Osteocyte (in vitro differentiated cells): ENCODE results near the gene CFAP100. TPM values are rescaled to one million over a fixed set of nuclear protein-coding genes. Genes with fewer than 3 reads are reported as not detected.
A peak's percentile ranks its signal among the peaks of the same experiment; 100 is the strongest.

Experiments used
- DNase-seq: peaks from one replicate; pipeline ENCODE4 v3.0.0; 2021; ENCODE audit warnings: mixed read lengths; ENCODE audit not compliant: unreplicated experiment; ENCODE audit errors: extremely low spot score
- H3K27ac Mint-ChIP-seq: one replicate; pipeline ENCODE4 v1.8.0; 2021; ENCODE audit warnings: mild to moderate bottlenecking, mixed read lengths; ENCODE audit not compliant: unreplicated experiment
- H3K27me3 Mint-ChIP-seq: one replicate; pipeline ENCODE4 v1.8.0; 2021; ENCODE audit warnings: mixed read lengths; ENCODE audit not compliant: unreplicated experiment
- H3K36me3 Mint-ChIP-seq: one replicate; pipeline ENCODE4 v1.8.0; 2021; ENCODE audit warnings: mixed read lengths; ENCODE audit not compliant: unreplicated experiment
- H3K4me1 Mint-ChIP-seq: one replicate; pipeline ENCODE4 v1.8.0; 2021; ENCODE audit warnings: mixed read lengths; ENCODE audit not compliant: unreplicated experiment
- H3K4me3 Mint-ChIP-seq: one replicate; pipeline ENCODE4 v1.8.0; 2021; ENCODE audit warnings: mild to moderate bottlenecking, moderate library complexity, mixed read lengths; ENCODE audit not compliant: unreplicated experiment
- H3K9me3 Mint-ChIP-seq: one replicate; pipeline ENCODE4 v1.8.0; 2021; ENCODE audit warnings: mixed read lengths; ENCODE audit not compliant: unreplicated experiment
- total RNA-seq: library from RNA; stranded (reverse); gene quantifications from 2 replicates; pipeline ENCODE4 v1.2.1, GENCODE V29; 2021
- TF ChIP-seq, protein P1 (sequence below): fragments of 200-600 bp; sonication (generic); IDR thresholded peaks from 2 replicates; pipeline ENCODE4 v1.5.0; 2021; ENCODE audit warnings: antibody characterized with exemption, mild to moderate bottlenecking, moderate library complexity

CFAP100 gene
- total RNA-seq, 1 donor from 2014 or later: not detected

DNA sequence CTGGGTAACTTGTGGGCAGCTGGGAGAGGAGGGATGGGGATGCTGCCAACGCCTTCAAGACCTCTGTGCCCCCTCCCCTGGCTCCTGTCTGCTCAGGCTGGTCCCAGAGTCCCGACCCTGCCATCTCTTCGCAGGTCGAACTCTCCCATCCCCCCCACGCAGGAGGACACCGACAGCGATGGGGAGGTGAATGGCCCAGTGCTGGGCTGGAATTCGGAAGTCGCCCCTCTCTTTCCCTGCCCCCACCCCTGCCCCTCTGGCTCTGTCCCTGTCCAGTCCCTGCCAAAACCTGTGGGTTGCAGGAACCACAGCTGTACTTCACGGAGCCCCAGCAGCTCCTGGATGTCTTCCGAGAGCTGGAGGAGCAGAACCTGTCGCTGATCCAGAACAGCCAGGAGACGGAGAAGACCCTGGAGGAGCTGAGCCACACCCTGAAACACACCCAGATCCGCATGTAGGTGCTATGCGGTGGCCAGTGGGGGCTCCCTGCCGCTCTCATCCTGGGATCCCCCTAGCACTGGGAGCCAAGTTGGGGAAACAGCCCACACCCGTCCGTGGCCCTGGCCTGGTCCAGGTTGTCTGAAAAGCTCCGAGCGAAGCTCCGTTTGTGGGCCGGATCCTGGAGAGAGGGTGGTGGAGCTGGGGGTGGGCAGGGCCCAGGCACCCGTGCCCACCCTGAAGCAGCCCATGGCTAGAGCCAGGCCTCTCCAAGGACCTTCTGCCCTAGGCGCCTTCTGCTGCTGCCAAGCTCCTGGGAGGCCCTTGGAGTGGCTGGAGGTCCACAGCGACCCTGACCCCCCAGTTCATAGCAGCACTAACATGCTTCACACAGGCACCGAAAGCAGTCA lies 28.7 kb downstream of the CFAP100 start:
- DNase-seq: peak; percentile 78
- no peak overlapping the region for H3K27ac Mint-ChIP-seq
- H3K4me3 Mint-ChIP-seq: no peak overlapping the region
- no peaks in the 10 kb centered on the region for H3K27me3 Mint-ChIP-seq
- peaks cover 6% of the 10 kb centered on the region for H3K4me1 Mint-ChIP-seq
- H3K9me3 Mint-ChIP-seq: peaks cover 5% of the 10 kb centered on the region
- TF ChIP-seq, protein P1, sequence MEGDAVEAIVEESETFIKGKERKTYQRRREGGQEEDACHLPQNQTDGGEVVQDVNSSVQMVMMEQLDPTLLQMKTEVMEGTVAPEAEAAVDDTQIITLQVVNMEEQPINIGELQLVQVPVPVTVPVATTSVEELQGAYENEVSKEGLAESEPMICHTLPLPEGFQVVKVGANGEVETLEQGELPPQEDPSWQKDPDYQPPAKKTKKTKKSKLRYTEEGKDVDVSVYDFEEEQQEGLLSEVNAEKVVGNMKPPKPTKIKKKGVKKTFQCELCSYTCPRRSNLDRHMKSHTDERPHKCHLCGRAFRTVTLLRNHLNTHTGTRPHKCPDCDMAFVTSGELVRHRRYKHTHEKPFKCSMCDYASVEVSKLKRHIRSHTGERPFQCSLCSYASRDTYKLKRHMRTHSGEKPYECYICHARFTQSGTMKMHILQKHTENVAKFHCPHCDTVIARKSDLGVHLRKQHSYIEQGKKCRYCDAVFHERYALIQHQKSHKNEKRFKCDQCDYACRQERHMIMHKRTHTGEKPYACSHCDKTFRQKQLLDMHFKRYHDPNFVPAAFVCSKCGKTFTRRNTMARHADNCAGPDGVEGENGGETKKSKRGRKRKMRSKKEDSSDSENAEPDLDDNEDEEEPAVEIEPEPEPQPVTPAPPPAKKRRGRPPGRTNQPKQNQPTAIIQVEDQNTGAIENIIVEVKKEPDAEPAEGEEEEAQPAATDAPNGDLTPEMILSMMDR: no peak
- H3K36me3 Mint-ChIP-seq: no peaks in the 10 kb centered on the region

DNA sequence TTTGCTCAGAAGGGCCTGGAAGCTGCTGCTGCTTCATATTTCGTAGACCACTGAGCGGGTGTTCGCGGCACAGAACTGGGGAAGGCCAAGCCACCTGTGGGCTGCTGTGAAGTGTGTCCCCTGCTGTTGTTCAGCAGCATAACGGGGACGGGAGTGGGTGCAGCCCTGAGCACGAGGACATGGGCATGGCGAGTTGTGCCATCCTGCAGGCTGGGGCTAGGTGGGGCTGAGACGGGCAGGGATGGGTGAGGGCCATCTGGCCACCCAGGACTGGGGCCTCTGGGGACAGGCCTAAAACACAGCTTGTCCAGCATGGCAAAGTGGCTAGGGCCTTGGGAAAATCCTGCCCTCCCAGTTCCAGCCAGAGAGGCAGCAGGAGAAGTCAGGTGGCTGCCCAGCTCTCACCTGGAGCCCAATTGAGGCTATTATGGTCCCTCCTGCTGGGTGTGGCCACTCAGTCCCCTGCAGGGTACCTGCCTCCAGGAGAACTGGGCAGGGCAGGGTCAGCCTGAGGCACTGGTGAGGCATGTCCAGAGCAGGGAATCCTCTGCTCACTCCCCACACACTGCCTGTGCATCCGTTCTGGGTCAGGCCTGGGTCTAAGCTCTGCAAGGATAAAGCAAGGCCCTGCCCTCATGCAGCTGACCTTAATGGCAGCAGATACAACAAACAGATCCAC lies 29.5 kb downstream of the CFAP100 start:
- Mint-ChIP-seq H3K4me1 (peaks cover 6% of the 10 kb centered on the region), H3K4me3 (no peak overlapping the region), H3K9me3 (peaks cover 5% of the 10 kb centered on the region), H3K27ac (no peak overlapping the region), H3K27me3 (no peaks in the 10 kb centered on the region), H3K36me3 (no peaks in the 10 kb centered on the region)
- peak; percentile 76 for DNase-seq
- TF ChIP-seq, protein P1: no peak

DNA sequence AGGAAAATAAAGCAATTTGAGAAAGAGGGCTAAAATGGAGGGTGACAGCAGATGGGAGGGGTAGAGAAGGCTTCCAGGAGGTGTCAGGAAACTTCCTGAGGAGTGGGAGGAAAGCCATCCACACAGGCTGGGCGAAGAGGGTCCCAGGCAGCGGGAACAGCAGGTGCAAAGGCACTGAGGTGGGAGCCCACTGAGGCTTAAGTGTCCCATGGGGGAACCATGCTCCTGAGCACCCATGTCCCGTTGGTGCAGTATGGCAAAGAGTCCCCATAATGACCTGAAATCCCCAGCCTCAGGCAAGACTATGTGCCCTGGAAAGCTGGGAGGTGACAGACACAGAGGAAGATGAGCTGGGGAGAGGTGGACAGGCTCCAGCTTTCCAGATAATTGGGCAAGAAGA lies 30.0 kb downstream of the CFAP100 start:
- DNase-seq: peak; percentile 46
- H3K4me1 Mint-ChIP-seq: peaks cover 6% of the 10 kb centered on the region
- peaks cover 5% of the 10 kb centered on the region for H3K9me3 Mint-ChIP-seq
- no peaks in the 10 kb centered on the region for H3K27me3 Mint-ChIP-seq
- TF ChIP-seq, protein P1: no peak
- H3K4me3 Mint-ChIP-seq: no peak overlapping the region
- no peaks in the 10 kb centered on the region for H3K36me3 Mint-ChIP-seq
- H3K27ac Mint-ChIP-seq: no peak overlapping the region

DNA sequence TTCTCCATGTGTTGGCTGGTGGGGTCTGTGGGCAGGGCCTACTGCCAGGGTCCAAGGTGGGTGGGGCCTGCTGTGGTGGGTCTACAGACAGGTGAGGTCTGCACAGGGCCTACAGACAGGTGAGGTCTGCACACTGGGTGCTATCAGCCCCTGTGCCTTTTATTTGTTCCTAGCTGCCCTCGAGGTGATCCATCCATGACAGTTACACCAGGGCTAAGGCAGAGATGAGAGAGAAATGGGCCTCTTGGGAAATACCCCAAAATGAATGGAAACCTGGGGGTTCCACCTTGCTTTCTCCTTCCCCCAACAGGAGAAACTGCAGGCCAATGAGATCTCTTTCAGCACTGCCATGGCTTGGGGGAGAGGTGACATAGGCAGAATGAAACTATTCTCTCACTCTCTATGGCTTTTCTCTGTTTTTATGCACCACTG lies 36.4 kb downstream of the CFAP100 start:
- H3K4me1 Mint-ChIP-seq: peaks cover 2% of the 10 kb centered on the region

More for the DNA sequence above, 36.4 kb downstream of the CFAP100 start:
- Mint-ChIP-seq H3K36me3 (peaks cover 4% of the 10 kb centered on the region), H3K4me3 (no peak overlapping the region), H3K9me3 (no peaks in the 10 kb centered on the region), H3K27ac (no peak overlapping the region), H3K27me3 (no peaks in the 10 kb centered on the region)
- TF ChIP-seq, protein P1: no peak
- peak; percentile 73 for DNase-seq
